ENCODE measurements around the gene NCOR2. TPM values are rescaled to one million over a fixed set of nuclear protein-coding genes. Genes with fewer than 3 reads are reported as not detected.

NCOR2 gene
- total RNA-seq: 52.6 TPM

- H3K27me3 ChIP-seq (ENCODE audit: insufficient read depth, low read length): no peaks in the 10 kb centered on the region
- peaks cover 47% of the 10 kb centered on the region for H3K4me1 ChIP-seq (ENCODE audit: insufficient read depth, low read length)
- no peaks in the 10 kb centered on the region for H3K9me3 ChIP-seq (ENCODE audit: low read depth, low read length)
- H3K4me3 ChIP-seq (ENCODE audit: low read length): peak within 1 kb of the TSS; percentile 77
These were observed at the start of gene NCOR2 for GRCh38 chr12:124566997-124567672. NCOR2 (minus strand) TSS chr12:124567612; CDS start chr12:124495251, 72,361 bp downstream.

- Histone ChIP-seq H3K27me3 (ENCODE audit: insufficient read depth, low read length) (no peaks in the 10 kb centered on the region), H3K4me1 (ENCODE audit: insufficient read depth, low read length) (peaks cover 19% of the 10 kb centered on the region), H3K9me3 (ENCODE audit: low read depth, low read length) (no peaks in the 10 kb centered on the region), H3K4me3 (ENCODE audit: low read length) (no peak overlapping the region)
These were observed 49.2 kb upstream of the NCOR2 start for GRCh38 chr12:124616394-124617221.

GRCh38 chr12:124614512-124615292 lies 47.3 kb upstream of the NCOR2 start:
- Histone ChIP-seq H3K4me1 (ENCODE audit: insufficient read depth, low read length) (peaks cover 29% of the 10 kb centered on the region), H3K27me3 (ENCODE audit: insufficient read depth, low read length) (no peaks in the 10 kb centered on the region), H3K4me3 (ENCODE audit: low read length) (no peak overlapping the region), H3K9me3 (ENCODE audit: low read depth, low read length) (no peaks in the 10 kb centered on the region)

- H3K27me3 ChIP-seq (ENCODE audit: insufficient read depth, low read length): no peaks in the 10 kb centered on the region
- no peaks in the 10 kb centered on the region for H3K9me3 ChIP-seq (ENCODE audit: low read depth, low read length)
- H3K4me3 ChIP-seq (ENCODE audit: low read length): no peak overlapping the region
- H3K4me1 ChIP-seq (ENCODE audit: insufficient read depth, low read length): peaks cover 45% of the 10 kb centered on the region
These were observed 45.8 kb upstream of the NCOR2 start for GRCh38 chr12:124613151-124613585.

- Histone ChIP-seq H3K9me3 (ENCODE audit: low read depth, low read length) (no peaks in the 10 kb centered on the region), H3K4me1 (ENCODE audit: insufficient read depth, low read length) (peaks cover 48% of the 10 kb centered on the region), H3K27me3 (ENCODE audit: insufficient read depth, low read length) (no peaks in the 10 kb centered on the region), H3K4me3 (ENCODE audit: low read length) (no peak overlapping the region)
These were observed 44.9 kb upstream of the NCOR2 start for GRCh38 chr12:124612410-124612680.

GRCh38 chr12:124611559-124612409 lies 44.4 kb upstream of the NCOR2 start:
- Histone ChIP-seq H3K27me3 (ENCODE audit: insufficient read depth, low read length) (no peaks in the 10 kb centered on the region), H3K4me1 (ENCODE audit: insufficient read depth, low read length) (peaks cover 42% of the 10 kb centered on the region), H3K4me3 (ENCODE audit: low read length) (no peak overlapping the region), H3K9me3 (ENCODE audit: low read depth, low read length) (no peaks in the 10 kb centered on the region)

GRCh38 chr12:124610629-124611558 lies 43.5 kb upstream of the NCOR2 start:
- no peaks in the 10 kb centered on the region for H3K27me3 ChIP-seq (ENCODE audit: insufficient read depth, low read length)
- no peaks in the 10 kb centered on the region for H3K9me3 ChIP-seq (ENCODE audit: low read depth, low read length)
- no peak overlapping the region for H3K4me3 ChIP-seq (ENCODE audit: low read length)
- H3K4me1 ChIP-seq (ENCODE audit: insufficient read depth, low read length): peaks cover 34% of the 10 kb centered on the region

GRCh38 chr12:124610021-124610612 lies 42.7 kb upstream of the NCOR2 start:
- H3K9me3 ChIP-seq (ENCODE audit: low read depth, low read length): no peaks in the 10 kb centered on the region
- peaks cover 33% of the 10 kb centered on the region for H3K4me1 ChIP-seq (ENCODE audit: insufficient read depth, low read length)
- H3K4me3 ChIP-seq (ENCODE audit: low read length): no peak overlapping the region
- no peaks in the 10 kb centered on the region for H3K27me3 ChIP-seq (ENCODE audit: insufficient read depth, low read length)

GRCh38 chr12:124609041-124609989 lies 41.9 kb upstream of the NCOR2 start:
- H3K27me3 ChIP-seq (ENCODE audit: insufficient read depth, low read length): no peaks in the 10 kb centered on the region
- H3K4me1 ChIP-seq (ENCODE audit: insufficient read depth, low read length): peaks cover 33% of the 10 kb centered on the region
- no peaks in the 10 kb centered on the region for H3K9me3 ChIP-seq (ENCODE audit: low read depth, low read length)
- H3K4me3 ChIP-seq (ENCODE audit: low read length): no peak overlapping the region

- no peaks in the 10 kb centered on the region for H3K9me3 ChIP-seq (ENCODE audit: low read depth, low read length)
- H3K27me3 ChIP-seq (ENCODE audit: insufficient read depth, low read length): no peaks in the 10 kb centered on the region
- peaks cover 37% of the 10 kb centered on the region for H3K4me1 ChIP-seq (ENCODE audit: insufficient read depth, low read length)
- H3K4me3 ChIP-seq (ENCODE audit: low read length): no peak overlapping the region
These were observed 41.0 kb upstream of the NCOR2 start for GRCh38 chr12:124608450-124608870.

- no peaks in the 10 kb centered on the region for H3K9me3 ChIP-seq (ENCODE audit: low read depth, low read length)
- H3K4me1 ChIP-seq (ENCODE audit: insufficient read depth, low read length): peaks cover 43% of the 10 kb centered on the region
- no peaks in the 10 kb centered on the region for H3K27me3 ChIP-seq (ENCODE audit: insufficient read depth, low read length)
- H3K4me3 ChIP-seq (ENCODE audit: low read length): no peak overlapping the region
These were observed 40.4 kb upstream of the NCOR2 start for GRCh38 chr12:124607681-124608425.
